Glutamatergic neuron (in vitro differentiated cells): ENCODE data around the gene SCN1B. TPM values are rescaled to one million over a fixed set of nuclear protein-coding genes. Genes with fewer than 3 reads are reported as not detected.

Experiments
- DNase-seq: peaks from one replicate; pipeline ENCODE4 v3.0.0; 2022
- H3K27ac Mint-ChIP-seq: one replicate; pipeline ENCODE4 v1.8.0; 2020; ENCODE audit warnings: mild to moderate bottlenecking, mixed read lengths, inconsistent platforms; ENCODE audit not compliant: unreplicated experiment
- H3K27me3 Mint-ChIP-seq: one replicate; pipeline ENCODE4 v1.8.0; 2020; ENCODE audit warnings: mild to moderate bottlenecking, moderate library complexity, mixed read lengths, inconsistent platforms; ENCODE audit not compliant: unreplicated experiment
- H3K36me3 Mint-ChIP-seq: one replicate; pipeline ENCODE4 v1.8.0; 2020; ENCODE audit warnings: mild to moderate bottlenecking, mixed read lengths, inconsistent platforms; ENCODE audit not compliant: unreplicated experiment
- H3K4me1 Mint-ChIP-seq: one replicate; pipeline ENCODE4 v1.8.0; 2020; ENCODE audit warnings: mild to moderate bottlenecking, low read depth, mixed read lengths, inconsistent platforms; ENCODE audit not compliant: unreplicated experiment
- H3K4me3 Mint-ChIP-seq: one replicate; pipeline ENCODE4 v1.8.0; 2020; ENCODE audit warnings: mild to moderate bottlenecking, mixed read lengths, inconsistent platforms; ENCODE audit not compliant: unreplicated experiment
- H3K9me3 Mint-ChIP-seq: one replicate; pipeline ENCODE4 v1.8.0; 2020; ENCODE audit warnings: mild to moderate bottlenecking, moderate library complexity, mixed read lengths, inconsistent platforms; ENCODE audit not compliant: unreplicated experiment
- CTCF ChIP-seq: fragments of 200-600 bp; sonication (generic); IDR thresholded peaks from one replicate; pipeline ENCODE4 v1.5.0; 2021; ENCODE audit not compliant: partially characterized antibody, unreplicated experiment
- total RNA-seq: library from RNA; stranded (reverse); fragmentation: NEBNext Ultra II Directional; extraction: Animal tissue kit (Norgen Biotek cat#: 25700); gene quantifications from one replicate; pipeline ENCODE4 v1.2.1, GENCODE V29; 2021; ENCODE audit not compliant: unreplicated experiment

The SCN1B gene
- total RNA-seq, 1 donor from 2014 or later: 12.0 TPM

GRCh38 chr19:35061583-35062373, 31.5 kb downstream of the SCN1B start:
- H3K27me3 Mint-ChIP-seq: no peaks in the 10 kb centered on the region
- no peak for TF ChIP-seq CTCF
- H3K9me3 Mint-ChIP-seq: peaks cover 1% of the 10 kb centered on the region
- H3K27ac Mint-ChIP-seq: no peak overlapping the region
- H3K36me3 Mint-ChIP-seq: no peaks in the 10 kb centered on the region
- no peak for DNase-seq
- peaks cover 6% of the 10 kb centered on the region for H3K4me1 Mint-ChIP-seq
- no peak overlapping the region for H3K4me3 Mint-ChIP-seq

- H3K27me3 Mint-ChIP-seq: no peaks in the 10 kb centered on the region
- no peak overlapping the region for H3K4me3 Mint-ChIP-seq
- H3K4me1 Mint-ChIP-seq: peaks cover 7% of the 10 kb centered on the region
- no peak for DNase-seq
- no peak overlapping the region for H3K27ac Mint-ChIP-seq
- no peak for TF ChIP-seq CTCF
- H3K9me3 Mint-ChIP-seq: no peaks in the 10 kb centered on the region
- H3K36me3 Mint-ChIP-seq: no peaks in the 10 kb centered on the region
These were observed 32.7 kb downstream of the SCN1B start for GRCh38 chr19:35062942-35063341.

GRCh38 chr19:35063940-35064818, 33.9 kb downstream of the SCN1B start:
- Mint-ChIP-seq H3K4me3 (no peak overlapping the region), H3K27me3 (no peaks in the 10 kb centered on the region), H3K27ac (no peak overlapping the region), H3K36me3 (no peaks in the 10 kb centered on the region), H3K4me1 (peaks cover 10% of the 10 kb centered on the region), H3K9me3 (no peaks in the 10 kb centered on the region)
- no peak for TF ChIP-seq CTCF
- no peak for DNase-seq

- no peak for DNase-seq
- Mint-ChIP-seq H3K27me3 (no peaks in the 10 kb centered on the region), H3K27ac (no peak overlapping the region), H3K4me3 (no peak overlapping the region), H3K36me3 (no peaks in the 10 kb centered on the region), H3K4me1 (peaks cover 8% of the 10 kb centered on the region), H3K9me3 (no peaks in the 10 kb centered on the region)
- TF ChIP-seq CTCF: no peak
These were observed 35.3 kb downstream of the SCN1B start for GRCh38 chr19:35065574-35065973.

GRCh38 chr19:35066121-35066520, 35.9 kb downstream of the SCN1B start:
- no peak overlapping the region for H3K27ac Mint-ChIP-seq
- H3K4me1 Mint-ChIP-seq: peaks cover 8% of the 10 kb centered on the region
- H3K4me3 Mint-ChIP-seq: no peak overlapping the region
- no peaks in the 10 kb centered on the region for H3K36me3 Mint-ChIP-seq
- TF ChIP-seq CTCF: no peak
- no peaks in the 10 kb centered on the region for H3K27me3 Mint-ChIP-seq
- DNase-seq: no peak
- H3K9me3 Mint-ChIP-seq: no peaks in the 10 kb centered on the region
